SK-N-SH (cell line): Measurements from ENCODE around the gene LINC00237. TPM values are rescaled to one million over a fixed set of nuclear protein-coding genes. Genes with fewer than 3 reads are reported as not detected.

ENCODE experiments used
- CTCF ChIA-PET: fragments of 300-600, 350-600 bp; formaldehyde crosslinking; extraction: SDS; loops from one replicate; lab custom pipeline; 2021; lab: Yijun Ruan, JAX
- POLR2A ChIA-PET: fragments of 350-600 bp; sonication (Branson Sonifier 250); formaldehyde crosslinking; extraction: SDS; loops from one replicate; lab custom pipeline; 2020; ENCODE audit warnings: antibody characterized with exemption, inconsistent platforms; lab: Yijun Ruan, JAX
- DNase-seq: peaks from one replicate; pipeline ENCODE4 v3.0.0; 2012
- H2AFZ ChIP-seq: fragments of 200-600 bp; sonication (generic); 2 replicates; pipeline ENCODE4 v1.8.1; 2016; ENCODE audit warnings: antibody characterized with exemption, mild to moderate bottlenecking, low read depth
- H3F3A ChIP-seq: fragments of 200-600 bp; sonication (generic); replicated peaks from 2 replicates; pipeline ENCODE3; 2016; ENCODE audit warnings: antibody characterized with exemption, mild to moderate bottlenecking; ENCODE audit not compliant: insufficient read depth
- H3K27ac ChIP-seq, 2 experiments: fragments of 200-500 bp in 1 of 2; fragments of 200-600 bp in 1 of 2; sonication (Bioruptor generic) in 1 of 2; sonication (generic), shearing (Covaris generic) in 1 of 2; 2 replicates each; pipeline versions ENCODE4 v1.5.1 to v1.6.1; 2014 to 2016; ENCODE audit warnings: low read depth in 2 of 2, inconsistent platforms in 1 of 2, low read length in 1 of 2, mild to moderate bottlenecking in 1 of 2, mixed read lengths in 1 of 2
- H3K27me3 ChIP-seq: fragments of 200-600 bp; sonication (generic), shearing (Covaris generic); 2 replicates; pipeline ENCODE4 v1.6.1; 2016; ENCODE audit warnings: mixed run types; ENCODE audit not compliant: insufficient read depth
- H3K36me3 ChIP-seq, 2 experiments: fragments of 200-500 bp in 1 of 2; fragments of 200-600 bp in 1 of 2; sonication (Bioruptor generic) in 1 of 2; sonication (generic) in 1 of 2; replicated peaks in 1 of 2; 2 replicates each; pipeline versions ENCODE3 to v1.5.1; 2014 to 2016; ENCODE audit warnings: low read length in 1 of 2, mild to moderate bottlenecking in 1 of 2; ENCODE audit not compliant: insufficient read depth in 2 of 2, control insufficient read depth in 1 of 2
- H3K4me1 ChIP-seq, 2 experiments: fragments of 200-500 bp in 1 of 2; fragments of 200-600 bp in 1 of 2; sonication (Bioruptor generic) in 1 of 2; sonication (generic), shearing (Covaris generic) in 1 of 2; 2 replicates each; pipeline versions ENCODE4 v1.5.1 to v1.6.1; 2014 to 2016; ENCODE audit warnings: low read depth in 1 of 2, low read length in 1 of 2, mixed run types in 1 of 2; ENCODE audit not compliant: insufficient read depth in 2 of 2, control insufficient read depth in 1 of 2
- H3K4me2 ChIP-seq: fragments of 200-600 bp; sonication (generic), shearing (Covaris generic); 2 replicates; pipeline ENCODE4 v1.6.1; 2017; ENCODE audit warnings: mixed run types
- H3K4me3 ChIP-seq, 2 experiments: fragments of 200-500 bp in 1 of 2; fragments of 200-600 bp in 1 of 2; sonication (Bioruptor generic) in 1 of 2; sonication (generic), shearing (Covaris generic) in 1 of 2; 2 replicates each; pipeline versions ENCODE4 v1.5.1 to v1.8.1; 2014 to 2016; ENCODE audit warnings: low read depth in 2 of 2, inconsistent platforms in 1 of 2, low read length in 1 of 2, mild to moderate bottlenecking in 1 of 2, mixed read lengths in 1 of 2, moderate library complexity in 1 of 2
- H3K79me2 ChIP-seq: fragments of 200-600 bp; sonication (generic); 2 replicates; pipeline ENCODE4 v1.8.1; 2017; ENCODE audit warnings: mild to moderate bottlenecking; ENCODE audit not compliant: insufficient read depth
- H3K9ac ChIP-seq: fragments of 200-600 bp; sonication (generic); 2 replicates; pipeline ENCODE4 v1.6.1; 2017; ENCODE audit warnings: mixed run types
- H3K9me2 ChIP-seq: fragments of 200-600 bp; sonication (generic); 2 replicates; pipeline ENCODE4 v1.6.1; 2017; ENCODE audit warnings: mixed run types
- H3K9me3 ChIP-seq: fragments of 200-600 bp; sonication (generic); 2 replicates; pipeline ENCODE4 v1.6.1; 2017; ENCODE audit warnings: mixed run types, mild to moderate bottlenecking, moderate library complexity
- H4K20me1 ChIP-seq: fragments of 200-600 bp; sonication (generic); 2 replicates; pipeline ENCODE4 v1.6.1; 2017; ENCODE audit warnings: mild to moderate bottlenecking, mixed run types; ENCODE audit not compliant: insufficient read depth
- CHD2 ChIP-seq: fragments of 150-350 bp; IDR thresholded peaks from 2 replicates; pipeline ENCODE4 v1.6.1; 2018; ENCODE audit warnings: low read length; ENCODE audit not compliant: partially characterized antibody
- ELF1 ChIP-seq: IDR thresholded peaks from 2 replicates; pipeline ENCODE4 v1.4.0; 2012
- EP300 ChIP-seq, 2 experiments: IDR thresholded peaks; 2 replicates each; pipeline versions ENCODE4 v1.4.0 to v1.6.1; 2012; ENCODE audit warnings: borderline replicate concordance in 1 of 2, low read depth in 1 of 2, low read length in 1 of 2
- EZH2phosphoT487 ChIP-seq: fragments of 200-600 bp; sonication (generic); IDR thresholded peaks from 2 replicates; pipeline ENCODE4 v1.6.1; 2017; ENCODE audit warnings: low read depth, mixed run types, mild to moderate bottlenecking, antibody characterized with exemption, moderate library complexity, borderline replicate concordance
- FOSL2 ChIP-seq: IDR thresholded peaks from 2 replicates; pipeline ENCODE4 v1.4.0; 2012; ENCODE audit warnings: low read depth, mild to moderate bottlenecking, moderate library complexity, borderline replicate concordance
- GABPA ChIP-seq: IDR thresholded peaks from 2 replicates; pipeline ENCODE4 v1.4.0; 2012; ENCODE audit warnings: low read depth, mild to moderate bottlenecking
- MXI1 ChIP-seq: IDR thresholded peaks from 2 replicates; pipeline ENCODE4 v1.6.1; 2012; ENCODE audit warnings: mild to moderate bottlenecking, low read depth, low read length, improper control_type of control experiment
- REST ChIP-seq: IDR thresholded peaks from 2 replicates; pipeline ENCODE4 v1.6.1; 2012; ENCODE audit warnings: mild to moderate bottlenecking, low read depth, low read length, moderate library complexity
- RFX5 ChIP-seq: IDR thresholded peaks from 2 replicates; pipeline ENCODE4 v1.6.1; 2012; ENCODE audit warnings: mild to moderate bottlenecking, improper control_type of control experiment, low read length
- RXRA ChIP-seq: IDR thresholded peaks from 2 replicates; pipeline ENCODE4 v1.4.0; 2012; ENCODE audit warnings: low read depth, mild to moderate bottlenecking, borderline replicate concordance
- SIN3A ChIP-seq: IDR thresholded peaks from 2 replicates; pipeline ENCODE4 v1.6.1; 2012; ENCODE audit warnings: low read depth, mild to moderate bottlenecking, low read length, moderate library complexity, borderline replicate concordance
- ZBTB33 ChIP-seq: IDR thresholded peaks from 2 replicates; pipeline ENCODE4 v1.4.0; 2012; ENCODE audit warnings: low read depth, borderline replicate concordance
- WGBS: methylation state at CpG from one replicate; pipeline ENCODE4 v1.1.6; 2017; ENCODE audit warnings: low lambda C conversion rate; 5-methylcytosine and 5-hydroxymethylcytosine counted together
- polyA plus RNA-seq, 3 experiments: library from polyadenylated mRNA; depleted of rRNA; stranded (reverse); fragments of >200 nt; gene quantifications; 2 replicates each; pipeline ENCODE4 v1.2.3, GENCODE V29; 2012
- TF ChIP-seq, protein P1 (sequence below): fragments of 150-350 bp; IDR thresholded peaks from 2 replicates; pipeline ENCODE4 v1.6.1; 2017; ENCODE audit warnings: antibody characterized with exemption, low read length, low read depth, borderline replicate concordance
- TF ChIP-seq, protein P2 (sequence below): fragments of 200-600 bp; sonication (generic); IDR thresholded peaks from 2 replicates; pipeline ENCODE4 v1.6.1; 2017; ENCODE audit warnings: antibody characterized with exemption, mild to moderate bottlenecking, moderate library complexity

LINC00237 gene
- polyA plus RNA-seq, 1 of the 3 experiments (the other 2 are of a cell fraction), result not detected

GRCh38 chr20:21125072-21125848 is 19.1 kb upstream of the LINC00237 start (continued):
- TF ChIP-seq EP300 (IDR thresholded peaks at IDR 0.05; ENCODE audit: borderline replicate concordance in 1 of 2, low read depth in 1 of 2, low read length in 1 of 2), result no peak

- Histone ChIP-seq H3K27ac (no peak overlapping the region), H2AFZ (no peak overlapping the region), H3K79me2 (peaks cover 6% of the 10 kb centered on the region; the same call in 1 of the 2 replicates), H3K4me3 (no peak overlapping the region), H3K9me3 (no peaks in the 10 kb centered on the region), H3K9me2 (no peaks in the 10 kb centered on the region), H4K20me1 (no peaks in the 10 kb centered on the region), H3K4me1 (peaks cover 0 to 6% of the 10 kb centered on the region in 2 experiments; a peak in 2 of 4 replicates), H3K4me2 (no peak overlapping the region), H3K9ac (no peak overlapping the region), H3F3A (peaks cover 3% of the 10 kb centered on the region), H3K36me3 (no peaks in the 10 kb centered on the region), H3K27me3 (no peaks in the 10 kb centered on the region)
- 69% methylated on average over 3 of the region's 3 CpGs for WGBS
- TF ChIP-seq GABPA, result no peak
- no peak for TF ChIP-seq EZH2phosphoT487
- TF ChIP-seq, protein P1, sequence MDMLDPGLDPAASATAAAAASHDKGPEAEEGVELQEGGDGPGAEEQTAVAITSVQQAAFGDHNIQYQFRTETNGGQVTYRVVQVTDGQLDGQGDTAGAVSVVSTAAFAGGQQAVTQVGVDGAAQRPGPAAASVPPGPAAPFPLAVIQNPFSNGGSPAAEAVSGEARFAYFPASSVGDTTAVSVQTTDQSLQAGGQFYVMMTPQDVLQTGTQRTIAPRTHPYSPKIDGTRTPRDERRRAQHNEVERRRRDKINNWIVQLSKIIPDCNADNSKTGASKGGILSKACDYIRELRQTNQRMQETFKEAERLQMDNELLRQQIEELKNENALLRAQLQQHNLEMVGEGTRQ, result no peak
- TF ChIP-seq MXI1, result no peak
- TF ChIP-seq, protein P2, sequence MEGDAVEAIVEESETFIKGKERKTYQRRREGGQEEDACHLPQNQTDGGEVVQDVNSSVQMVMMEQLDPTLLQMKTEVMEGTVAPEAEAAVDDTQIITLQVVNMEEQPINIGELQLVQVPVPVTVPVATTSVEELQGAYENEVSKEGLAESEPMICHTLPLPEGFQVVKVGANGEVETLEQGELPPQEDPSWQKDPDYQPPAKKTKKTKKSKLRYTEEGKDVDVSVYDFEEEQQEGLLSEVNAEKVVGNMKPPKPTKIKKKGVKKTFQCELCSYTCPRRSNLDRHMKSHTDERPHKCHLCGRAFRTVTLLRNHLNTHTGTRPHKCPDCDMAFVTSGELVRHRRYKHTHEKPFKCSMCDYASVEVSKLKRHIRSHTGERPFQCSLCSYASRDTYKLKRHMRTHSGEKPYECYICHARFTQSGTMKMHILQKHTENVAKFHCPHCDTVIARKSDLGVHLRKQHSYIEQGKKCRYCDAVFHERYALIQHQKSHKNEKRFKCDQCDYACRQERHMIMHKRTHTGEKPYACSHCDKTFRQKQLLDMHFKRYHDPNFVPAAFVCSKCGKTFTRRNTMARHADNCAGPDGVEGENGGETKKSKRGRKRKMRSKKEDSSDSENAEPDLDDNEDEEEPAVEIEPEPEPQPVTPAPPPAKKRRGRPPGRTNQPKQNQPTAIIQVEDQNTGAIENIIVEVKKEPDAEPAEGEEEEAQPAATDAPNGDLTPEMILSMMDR, result no peak
- TF ChIP-seq REST, result no peak
- no peak for TF ChIP-seq CHD2
- TF ChIP-seq EP300 (IDR thresholded peaks at IDR 0.05; ENCODE audit: borderline replicate concordance in 1 of 2, low read depth in 1 of 2, low read length in 1 of 2), result no peak
- TF ChIP-seq ZBTB33, result no peak
- no peak for TF ChIP-seq RFX5
- no peak for TF ChIP-seq FOSL2
- no peak for TF ChIP-seq ELF1
- no peak for TF ChIP-seq SIN3A
- no peak for TF ChIP-seq RXRA
- no peak for DNase-seq
- ChIA-PET CTCF (no interaction called here), POLR2A (no interaction called here)
Observed at GRCh38 chr20:21124190-21124589, 18.0 kb upstream of the LINC00237 start.
